Measurements from ENCODE around the gene TACSTD2. TPM values are rescaled to one million over a fixed set of nuclear protein-coding genes. Genes with fewer than 3 reads are reported as not detected.

TACSTD2 gene
- total RNA-seq, 4 donors from 2014 or later, result 0.09 to 1.8 (median 0.25) TPM; not detected in 1

DNA sequence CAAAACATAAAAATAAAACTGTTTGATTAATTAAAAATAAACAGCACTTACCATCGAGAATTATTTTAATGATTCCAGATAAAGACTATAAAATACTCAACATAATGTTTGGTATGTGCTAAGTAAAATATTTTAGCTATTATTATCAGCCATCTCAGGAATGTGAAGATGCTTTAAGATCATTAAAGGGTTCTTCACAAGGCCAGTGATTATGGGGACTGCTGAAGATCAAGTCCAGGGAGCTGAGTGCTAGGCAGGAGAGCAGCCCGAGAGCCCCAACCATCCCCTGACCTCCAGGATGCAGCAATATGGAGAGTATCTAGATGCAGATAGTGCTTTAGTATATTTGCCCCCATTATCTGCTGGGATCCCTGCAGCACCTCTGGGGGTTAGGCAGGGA is 4.6 kb upstream of the TACSTD2 start:
- in situ Hi-C loops (cut with MboI; ENCODE audit: low sequenced_read_pairs in 4 of 4), result no loop called here
- no peak for ATAC-seq
- intact Hi-C loops (cut with DNase I; ENCODE audit: low total_unique reads), result no loop called here
- Histone ChIP-seq H3K4me1 (no peaks in the 10 kb centered on the region), H3K27ac (no peak overlapping the region), H3K27me3 (peaks cover 7 to 23% (median 16%) of the 10 kb centered on the region in 3 donors), H3K4me3 (no peak overlapping the region), H3K36me3 (no peaks in the 10 kb centered on the region), H3K9me3 (no peaks in the 10 kb centered on the region)
- DNase-seq, result no peak
- TF ChIP-seq, protein P1, sequence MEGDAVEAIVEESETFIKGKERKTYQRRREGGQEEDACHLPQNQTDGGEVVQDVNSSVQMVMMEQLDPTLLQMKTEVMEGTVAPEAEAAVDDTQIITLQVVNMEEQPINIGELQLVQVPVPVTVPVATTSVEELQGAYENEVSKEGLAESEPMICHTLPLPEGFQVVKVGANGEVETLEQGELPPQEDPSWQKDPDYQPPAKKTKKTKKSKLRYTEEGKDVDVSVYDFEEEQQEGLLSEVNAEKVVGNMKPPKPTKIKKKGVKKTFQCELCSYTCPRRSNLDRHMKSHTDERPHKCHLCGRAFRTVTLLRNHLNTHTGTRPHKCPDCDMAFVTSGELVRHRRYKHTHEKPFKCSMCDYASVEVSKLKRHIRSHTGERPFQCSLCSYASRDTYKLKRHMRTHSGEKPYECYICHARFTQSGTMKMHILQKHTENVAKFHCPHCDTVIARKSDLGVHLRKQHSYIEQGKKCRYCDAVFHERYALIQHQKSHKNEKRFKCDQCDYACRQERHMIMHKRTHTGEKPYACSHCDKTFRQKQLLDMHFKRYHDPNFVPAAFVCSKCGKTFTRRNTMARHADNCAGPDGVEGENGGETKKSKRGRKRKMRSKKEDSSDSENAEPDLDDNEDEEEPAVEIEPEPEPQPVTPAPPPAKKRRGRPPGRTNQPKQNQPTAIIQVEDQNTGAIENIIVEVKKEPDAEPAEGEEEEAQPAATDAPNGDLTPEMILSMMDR (IDR thresholded peaks at IDR 0.05 in 4 of 5, conservative IDR thresholded peaks at IDR 0.05 in 1 of 5), result no peak
- TF ChIP-seq POLR2A (IDR thresholded peaks at IDR 0.05), result no peak

DNA sequence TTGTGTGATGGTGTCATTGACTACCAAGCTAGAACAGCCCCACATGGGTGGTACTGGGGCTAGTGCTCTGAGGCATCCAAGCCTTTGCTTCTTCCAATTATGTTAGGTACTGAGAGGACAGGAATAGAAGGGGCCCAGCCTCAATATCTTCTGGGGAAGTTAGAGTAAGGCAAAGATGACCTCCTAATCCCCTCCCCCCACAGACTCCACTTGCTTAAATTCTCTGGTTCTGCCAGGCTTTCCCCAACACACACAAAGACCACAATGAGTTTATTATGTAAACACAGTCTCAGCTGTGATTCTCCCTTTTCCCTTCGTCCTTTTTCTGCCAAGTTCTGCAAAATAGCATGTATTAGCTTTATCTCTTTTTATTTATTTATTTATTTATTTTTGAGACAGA is 3.1 kb upstream of the TACSTD2 start:
- Histone ChIP-seq H3K4me1 (no peaks in the 10 kb centered on the region), H3K27ac (no peak overlapping the region), H3K9me3 (no peaks in the 10 kb centered on the region), H3K36me3 (no peaks in the 10 kb centered on the region), H3K4me3 (no peak overlapping the region), H3K27me3 (peaks cover 14 to 37% (median 31%) of the 10 kb centered on the region in 3 donors)
- intact Hi-C loops (cut with DNase I; ENCODE audit: low total_unique reads), result no loop called here
- no peak for TF ChIP-seq POLR2A (IDR thresholded peaks at IDR 0.05)
- TF ChIP-seq, protein P1 (IDR thresholded peaks at IDR 0.05 in 4 of 5, conservative IDR thresholded peaks at IDR 0.05 in 1 of 5), result no peak
- no peak for DNase-seq
- no peak for ATAC-seq
- in situ Hi-C loops (cut with MboI; ENCODE audit: low sequenced_read_pairs in 4 of 4), result no loop called here

DNA sequence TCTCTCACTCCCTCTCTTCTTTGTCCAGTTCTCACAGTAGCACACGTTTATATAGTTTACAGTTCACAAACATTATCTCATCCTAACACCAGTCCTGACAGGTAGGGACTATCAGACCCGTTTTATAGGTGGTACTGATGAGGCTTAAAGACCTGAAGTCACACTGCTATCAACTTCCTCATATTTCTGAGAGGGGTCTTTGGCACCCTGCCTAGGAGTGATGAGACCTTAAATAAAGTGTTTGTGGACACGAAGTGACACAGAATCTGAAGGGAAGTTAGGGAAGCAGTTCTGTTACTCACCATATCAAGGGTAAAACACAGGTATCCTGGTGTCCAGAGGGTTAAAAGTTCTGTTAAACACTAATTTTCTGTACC is 590 bp upstream of the TACSTD2 start:
- Histone ChIP-seq H3K27me3 (peaks cover 14 to 46% (median 38%) of the 10 kb centered on the region in 3 donors), H3K36me3 (no peaks in the 10 kb centered on the region), H3K9me3 (no peaks in the 10 kb centered on the region), H3K4me3 (no peak overlapping the region), H3K4me1 (no peaks in the 10 kb centered on the region), H3K27ac (no peak overlapping the region)
- no peak for TF ChIP-seq POLR2A (IDR thresholded peaks at IDR 0.05)
- TF ChIP-seq, protein P1 (IDR thresholded peaks at IDR 0.05 in 4 of 5, conservative IDR thresholded peaks at IDR 0.05 in 1 of 5), result no peak
- in situ Hi-C loops (cut with MboI; ENCODE audit: low sequenced_read_pairs in 4 of 4), result no loop called here
- intact Hi-C loops (cut with DNase I; ENCODE audit: low total_unique reads), result no loop called here
- no peak for ATAC-seq
- no peak for DNase-seq

DNA sequence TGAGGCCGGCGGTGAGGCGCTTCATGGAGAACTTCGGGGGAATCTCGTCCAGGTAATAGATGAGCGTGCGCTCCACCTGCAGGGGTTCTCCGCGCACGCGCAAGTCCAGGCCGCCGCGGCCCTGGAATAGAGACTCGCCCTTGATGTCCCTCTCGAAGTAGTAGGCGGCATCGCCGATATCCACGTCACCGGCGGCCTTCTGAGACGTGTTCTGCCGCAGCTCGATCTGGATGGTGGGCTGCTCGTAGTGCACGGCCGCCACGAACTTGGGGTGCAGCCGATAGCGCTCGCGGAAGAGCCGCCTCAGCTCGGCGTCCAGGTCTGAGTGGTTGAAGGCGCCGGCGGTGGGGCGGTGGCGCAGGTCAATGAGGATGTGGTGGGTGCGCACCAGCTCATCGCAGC is 726 bp downstream of the TACSTD2 start:
- DNase-seq (no peak), ATAC-seq (no peak)
- TF ChIP-seq POLR2A (IDR thresholded peaks at IDR 0.05), result no peak
- TF ChIP-seq, protein P1 (IDR thresholded peaks at IDR 0.05 in 4 of 5, conservative IDR thresholded peaks at IDR 0.05 in 1 of 5), result no peak
- no peaks in the 10 kb centered on the region for H3K36me3 ChIP-seq
- in situ Hi-C loops (cut with MboI; ENCODE audit: low sequenced_read_pairs in 4 of 4), result no loop called here
- H3K4me3 ChIP-seq, result peak overlapping the region; percentile 9 to 48 (median 30)
- H3K4me1 ChIP-seq, result no peaks in the 10 kb centered on the region
- H3K9me3 ChIP-seq, result no peaks in the 10 kb centered on the region
- H3K27me3 ChIP-seq, result peaks cover 14 to 46% (median 38%) of the 10 kb centered on the region in 3 donors
- intact Hi-C loops (cut with DNase I; ENCODE audit: low total_unique reads), result no loop called here
- no peak overlapping the region for H3K27ac ChIP-seq
